Measurements from ENCODE around the gene SLC22A1.
"Not testable (repeated sequence)": the region's sequence is repeated elsewhere in the genome, so short reads cannot be mapped to it uniquely, and the experiment has no call there.

Gene SLC22A1

DNA sequence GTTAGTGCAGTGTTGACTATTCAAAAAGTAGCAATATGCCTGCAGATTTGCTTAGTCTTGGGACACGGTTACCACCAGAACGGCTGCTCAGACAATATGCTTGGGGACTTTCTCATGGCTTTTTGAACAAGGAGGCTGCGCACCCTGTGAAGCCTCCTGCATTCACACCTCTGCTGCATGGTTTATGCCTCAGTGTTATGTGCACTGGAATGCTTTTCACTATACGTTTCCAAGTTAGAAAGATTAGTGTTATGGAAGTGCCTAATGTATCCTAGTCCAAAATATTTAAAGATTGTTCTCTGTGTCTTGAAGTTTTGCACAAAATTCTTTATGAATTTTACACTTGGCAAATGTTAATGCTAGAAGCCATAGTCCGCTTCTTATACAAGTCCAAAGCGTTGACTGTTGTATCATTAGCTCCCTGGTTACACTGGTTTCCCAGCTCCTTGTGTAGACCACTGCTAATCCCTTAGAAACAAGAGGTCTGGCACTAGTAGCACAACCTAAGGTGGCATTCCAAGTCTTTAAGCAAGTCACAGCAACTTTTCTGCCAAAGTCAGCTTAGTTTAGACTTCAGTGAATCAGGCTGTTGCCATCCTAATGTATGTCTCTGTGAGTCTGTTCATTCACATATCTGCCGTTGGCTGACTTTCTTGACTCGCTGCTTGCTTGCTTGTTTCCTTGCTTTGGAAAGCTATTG, 26.3 kb upstream of the SLC22A1 start:
- DNase-seq = no peak

- DNase-seq = peak; percentile 75
These were observed 20.1 kb upstream of the SLC22A1 start for GRCh38 chr6:160101277-160102205.

GRCh38 chr6:160102399-160102798, 19.2 kb upstream of the SLC22A1 start:
- no peak for DNase-seq

DNA sequence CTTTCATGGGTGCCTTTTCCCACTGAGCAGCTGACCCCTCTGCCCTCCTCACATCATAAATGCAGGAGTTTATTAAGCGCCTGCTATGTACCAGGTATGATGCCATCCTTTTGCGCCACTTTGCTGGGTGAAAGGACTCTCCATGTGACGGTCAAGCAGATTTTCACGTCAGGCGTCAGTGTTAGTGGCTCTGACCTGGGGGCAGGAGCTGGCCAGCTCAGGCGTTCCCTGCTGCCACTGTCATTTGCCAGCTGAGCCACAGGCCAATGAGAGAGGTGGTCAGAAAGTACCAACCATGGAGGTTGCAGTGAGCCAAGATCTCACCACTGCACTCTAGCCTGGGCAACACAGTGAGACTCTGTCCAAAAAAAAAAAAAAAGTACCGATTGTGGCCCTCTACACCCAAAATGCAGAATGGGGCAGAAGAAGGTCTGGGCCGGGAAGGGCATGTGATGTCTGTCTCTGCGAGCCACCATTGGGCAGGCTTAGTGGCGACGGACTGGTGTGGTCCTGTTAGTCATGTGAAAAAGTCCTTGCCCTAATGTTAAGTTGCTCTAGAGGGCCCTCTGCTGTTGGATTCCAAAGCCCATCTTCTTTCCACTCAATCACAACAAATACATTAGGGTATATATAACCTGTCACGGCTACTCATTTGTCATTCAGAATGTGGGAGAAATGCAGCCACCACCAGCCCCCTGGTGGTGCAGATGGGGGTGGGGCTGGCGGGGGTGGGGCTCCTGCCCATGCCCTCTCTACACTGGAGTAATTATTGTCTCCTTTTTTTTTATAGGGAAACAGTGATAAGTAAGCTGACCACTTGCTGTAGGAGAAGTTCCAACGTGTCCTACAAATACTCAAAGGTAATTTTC, 18.4 kb upstream of the SLC22A1 start:
- no peak for DNase-seq

- DNase-seq = no peak
These were observed 17.9 kb upstream of the SLC22A1 start for GRCh38 chr6:160103825-160104100.

DNA sequence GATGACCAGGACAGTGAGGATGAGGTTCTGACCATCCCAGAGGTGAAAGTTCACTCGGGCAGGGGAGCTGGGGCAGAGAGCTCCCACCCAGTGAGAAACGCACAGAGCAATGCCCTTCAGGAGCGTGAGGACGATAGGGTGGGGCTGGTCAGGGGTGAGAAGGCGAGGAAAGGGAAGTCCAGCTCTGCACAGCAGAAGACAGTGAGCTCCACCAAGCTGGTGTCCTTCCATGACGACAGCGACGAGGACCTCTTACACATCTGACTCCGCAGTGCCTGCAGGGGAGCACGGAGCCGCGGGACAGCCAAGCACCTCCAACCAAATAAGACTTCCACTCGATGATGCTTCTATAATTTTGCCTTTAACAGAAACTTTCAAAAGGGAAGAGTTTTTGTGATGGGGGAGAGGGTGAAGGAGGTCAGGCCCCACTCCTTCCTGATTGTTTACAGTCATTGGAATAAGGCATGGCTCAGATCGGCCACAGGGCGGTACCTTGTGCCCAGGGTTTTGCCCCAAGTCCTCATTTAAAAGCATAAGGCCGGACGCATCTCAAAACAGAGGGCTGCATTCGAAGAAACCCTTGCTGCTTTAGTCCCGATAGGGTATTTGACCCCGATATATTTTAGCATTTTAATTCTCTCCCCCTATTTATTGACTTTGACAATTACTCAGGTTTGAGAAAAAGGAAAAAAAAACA, 16.6 kb upstream of the SLC22A1 start:
- no peak for DNase-seq

DNA sequence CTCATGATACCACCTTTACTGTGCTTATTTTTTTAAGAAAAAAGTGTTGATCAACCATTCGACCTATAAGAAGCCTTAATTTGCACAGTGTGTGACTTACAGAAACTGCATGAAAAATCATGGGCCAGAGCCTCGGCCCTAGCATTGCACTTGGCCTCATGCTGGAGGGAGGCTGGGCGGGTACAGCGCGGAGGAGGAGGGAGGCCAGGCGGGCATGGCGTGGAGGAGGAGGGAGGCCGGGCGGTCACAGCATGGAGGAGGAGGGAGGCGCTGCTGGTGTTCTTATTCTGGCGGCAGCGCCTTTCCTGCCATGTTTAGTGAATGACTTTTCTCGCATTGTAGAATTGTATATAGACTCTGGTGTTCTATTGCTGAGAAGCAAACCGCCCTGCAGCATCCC, 15.6 kb upstream of the SLC22A1 start:
- DNase-seq = no peak

DNA sequence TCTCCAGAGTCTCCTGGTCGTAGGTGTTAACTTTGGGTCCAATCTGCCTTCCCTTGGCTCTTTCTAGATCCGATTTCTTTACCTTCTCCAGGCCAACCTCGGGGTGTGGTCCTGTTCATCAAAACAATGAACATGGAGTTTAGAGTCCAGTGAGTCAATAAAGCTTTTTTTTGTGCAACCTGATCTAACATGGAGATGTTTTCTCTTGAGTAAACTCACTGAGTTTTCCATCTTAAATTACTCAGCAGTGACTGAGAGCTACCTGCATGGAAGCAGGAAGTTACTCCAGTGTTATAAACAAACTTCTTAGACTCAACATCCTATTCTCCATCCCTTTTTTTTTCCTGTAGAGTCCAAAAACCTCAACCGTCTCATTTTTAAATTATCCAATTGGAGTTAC, 14.9 kb upstream of the SLC22A1 start:
- no peak for DNase-seq

GRCh38 chr6:160108077-160108476, 13.5 kb upstream of the SLC22A1 start:
- no peak for DNase-seq

DNA sequence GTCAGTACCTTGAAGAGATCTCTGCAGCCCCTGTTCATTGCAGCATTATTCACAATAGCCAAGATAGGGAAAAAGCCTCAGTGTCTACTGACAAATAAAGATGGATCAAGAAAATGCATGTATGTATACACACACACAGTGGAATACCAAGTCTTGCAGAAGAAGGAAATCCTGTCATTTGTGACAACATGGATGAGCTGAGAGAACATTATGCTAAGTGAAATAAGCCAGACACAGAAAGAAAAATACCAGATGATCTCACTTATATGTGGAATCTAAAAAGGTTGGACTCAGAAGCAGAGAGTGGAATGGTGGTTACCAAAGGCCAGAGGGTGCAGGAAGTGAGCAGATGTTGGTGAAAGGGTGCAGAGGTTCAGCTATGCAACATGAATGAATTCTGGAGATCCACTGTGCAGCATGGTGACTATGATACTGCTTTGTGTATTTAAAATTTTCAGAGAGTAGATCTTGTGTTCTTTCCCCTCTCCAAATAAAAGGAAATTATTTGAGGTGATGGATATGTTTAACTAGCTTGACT, 11.0 kb upstream of the SLC22A1 start:
- no peak for DNase-seq

DNA sequence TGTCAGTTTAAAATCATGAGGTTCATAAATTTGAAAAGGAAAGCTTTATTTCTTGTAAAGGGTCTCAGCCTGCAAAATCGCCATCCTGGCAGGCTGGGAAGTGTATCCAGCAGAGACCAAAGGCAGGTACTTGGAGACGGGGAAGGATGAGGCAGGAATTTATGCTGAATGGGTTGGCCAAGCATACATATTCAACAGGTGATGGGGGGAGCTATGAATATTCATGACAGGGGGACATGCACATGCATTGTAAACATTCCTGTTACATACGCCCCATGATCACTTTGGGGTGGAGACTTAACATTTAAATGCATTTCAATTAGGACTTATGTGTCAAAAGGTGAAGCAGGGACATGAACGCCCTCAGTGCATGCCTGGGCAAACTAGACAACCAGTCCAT, 9.8 kb upstream of the SLC22A1 start:
- DNase-seq = no peak

DNA sequence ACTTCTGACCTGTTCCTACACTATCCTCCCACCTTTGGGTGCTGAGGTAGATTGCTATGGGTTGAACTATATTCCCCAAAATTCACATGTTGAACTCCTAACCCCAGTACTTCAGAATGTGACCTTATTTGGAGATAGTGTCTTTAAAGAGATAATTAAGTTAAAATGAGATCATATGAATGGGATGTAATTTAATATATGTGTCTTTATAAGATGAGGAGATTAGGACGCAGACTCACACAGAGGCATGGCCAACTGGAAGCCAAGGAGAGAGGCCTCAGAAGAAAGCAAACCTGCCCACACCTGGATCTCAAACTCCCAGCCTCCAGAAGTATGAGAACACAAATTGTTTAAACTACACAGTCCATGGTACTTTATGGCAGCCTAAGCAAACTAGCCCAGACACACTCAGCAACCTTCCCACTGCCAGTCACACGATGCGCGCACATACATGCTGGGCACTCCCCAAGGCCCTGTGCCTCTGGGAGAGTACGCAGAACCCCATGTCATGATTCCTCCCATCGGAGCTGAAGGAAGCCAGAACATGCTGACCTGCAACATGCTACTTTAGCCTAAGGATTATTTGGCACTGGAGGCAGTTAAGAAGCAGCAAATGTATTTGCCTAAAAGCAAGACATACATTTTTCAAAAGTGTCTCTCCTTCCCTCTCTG, 8.9 kb upstream of the SLC22A1 start:
- DNase-seq = no peak

DNA sequence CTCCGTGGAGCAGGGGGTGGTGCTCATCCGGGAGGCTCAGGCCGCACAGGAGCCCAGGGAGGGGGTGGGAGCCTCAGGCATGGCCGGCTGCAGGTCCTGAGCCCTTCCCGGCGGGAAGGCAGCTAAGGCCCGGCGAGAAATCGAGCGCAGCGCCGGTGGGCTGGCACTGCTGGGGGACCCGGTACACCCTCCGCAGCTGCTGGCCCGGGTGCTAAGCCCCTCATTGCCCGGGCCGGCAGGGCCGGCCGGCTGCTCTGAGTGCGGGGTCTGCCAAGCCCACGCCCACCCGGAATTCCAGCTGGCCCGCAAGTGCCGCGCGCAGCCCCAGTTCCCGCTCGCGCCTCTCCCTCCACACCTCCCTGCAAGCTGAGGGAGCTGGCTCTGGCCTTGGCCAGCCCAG, 7.1 kb upstream of the SLC22A1 start:
- DNase-seq = not testable (repeated sequence)

DNA sequence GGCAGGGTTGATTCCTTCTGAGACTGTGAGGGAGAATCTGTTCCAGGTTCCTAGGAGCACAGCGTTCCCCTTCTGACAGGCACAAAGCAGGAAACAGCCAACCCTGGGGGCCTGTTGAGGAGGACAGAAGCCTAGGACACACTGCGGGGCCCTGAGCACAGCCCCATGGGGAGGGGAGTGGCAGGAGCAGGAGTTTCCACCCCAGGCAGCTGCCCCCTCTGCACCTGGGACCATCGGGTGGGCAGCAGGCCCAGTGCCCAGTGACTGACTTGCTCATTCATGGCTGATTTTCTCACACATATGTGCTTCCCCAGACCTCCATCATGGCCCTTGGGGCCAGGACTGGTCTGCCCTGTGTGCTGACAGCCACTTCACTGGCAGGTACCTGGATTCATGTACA, 6.2 kb upstream of the SLC22A1 start:
- no peak for DNase-seq

GRCh38 chr6:160116411-160116810, 5.2 kb upstream of the SLC22A1 start:
- no peak for DNase-seq

GRCh38 chr6:160117137-160117536, 4.5 kb upstream of the SLC22A1 start:
- DNase-seq = no peak

DNA sequence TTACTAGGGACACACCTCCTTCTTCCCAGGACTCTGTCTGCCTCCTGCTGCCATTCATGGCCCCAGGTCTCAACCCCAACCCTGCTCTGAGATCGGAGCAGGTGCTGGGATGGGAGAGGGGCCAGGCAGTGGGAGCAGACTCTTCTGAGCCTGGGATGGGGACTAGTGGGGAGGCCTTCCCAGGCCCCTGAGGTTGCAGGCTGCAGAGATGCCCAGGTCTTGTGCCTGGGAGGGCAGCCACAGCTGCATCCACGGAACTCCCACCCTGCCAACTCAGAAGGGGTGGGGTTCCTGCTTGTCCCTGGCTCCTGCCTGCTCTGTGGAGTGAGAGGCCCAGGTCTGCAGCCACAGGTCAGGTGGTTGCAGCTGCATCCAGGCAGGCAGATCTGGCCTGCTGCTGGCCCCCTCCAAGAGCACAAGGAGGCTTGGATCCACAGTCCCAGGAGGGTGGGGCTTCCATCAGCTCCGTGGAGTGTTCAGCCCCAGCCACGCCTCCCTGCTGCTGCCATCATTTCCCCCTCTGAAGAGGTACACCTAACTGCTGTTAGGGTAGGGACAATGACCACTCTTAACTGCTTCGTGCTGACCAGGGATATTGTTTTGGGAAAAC, 2.9 kb upstream of the SLC22A1 start:
- DNase-seq = no peak

- DNase-seq = no peak
These were observed 1.5 kb upstream of the SLC22A1 start for GRCh38 chr6:160120087-160120486.

- no peak for DNase-seq
These were observed 366 bp downstream of the SLC22A1 start for GRCh38 chr6:160121981-160122380.

DNA sequence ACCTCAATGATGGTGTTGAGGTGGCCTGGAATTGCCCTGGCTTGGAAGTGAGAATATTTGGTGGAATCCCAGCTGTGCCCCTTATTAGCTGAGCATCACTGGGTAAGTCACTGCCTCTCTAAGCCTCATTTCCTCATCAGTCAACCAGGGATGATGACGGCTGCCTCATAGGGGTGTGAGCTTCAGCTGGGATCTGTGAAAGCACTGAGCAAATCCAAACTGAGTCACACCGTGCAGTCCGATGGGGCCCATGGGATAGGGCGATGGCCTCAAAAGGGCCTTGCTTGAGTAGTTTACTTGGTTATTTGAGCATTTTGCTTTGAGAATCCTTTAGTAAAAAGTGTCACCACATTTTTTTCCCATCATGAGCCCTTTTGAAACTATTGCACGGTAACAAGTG, 1.1 kb downstream of the SLC22A1 start:
- DNase-seq = no peak

DNA sequence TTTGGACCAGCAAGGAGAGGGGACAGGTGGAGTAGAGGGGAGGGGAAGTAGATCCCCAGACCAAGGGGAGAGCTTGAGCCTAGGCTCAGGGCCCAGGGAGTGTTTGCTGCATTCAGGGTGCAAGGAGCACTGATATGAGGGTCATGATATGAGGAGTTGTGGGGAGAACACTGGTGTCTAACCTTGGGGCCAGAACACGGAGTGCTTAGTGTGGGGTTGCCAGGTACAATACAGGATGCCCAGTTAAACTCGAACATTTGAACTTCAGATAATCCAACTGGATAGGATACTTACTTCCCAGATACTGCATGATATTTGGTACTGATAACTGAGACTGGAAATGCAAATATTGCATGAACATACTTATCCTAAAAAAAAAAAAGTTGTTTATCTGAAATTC, 2.4 kb downstream of the SLC22A1 start:
- DNase-seq = no peak

DNA sequence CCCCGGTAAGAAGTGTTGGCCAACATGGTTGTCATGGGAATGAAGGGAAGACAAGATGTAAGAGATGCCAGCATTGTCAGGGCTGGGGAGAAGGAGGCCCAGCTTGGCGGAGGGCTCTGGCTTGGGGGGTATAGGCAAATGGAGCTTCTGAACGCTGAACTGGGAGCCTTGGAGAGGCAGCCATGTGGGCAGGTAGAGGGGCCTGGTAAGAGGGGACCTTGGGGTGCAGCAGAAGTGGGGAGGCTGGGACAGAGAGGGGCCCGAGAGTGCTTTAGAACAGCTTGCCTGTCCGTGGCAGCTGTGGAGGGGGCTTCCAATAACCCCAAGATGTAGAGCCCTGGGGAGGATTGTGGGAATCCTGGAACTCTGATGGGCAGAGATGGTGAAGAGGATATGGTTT, 3.0 kb downstream of the SLC22A1 start:
- DNase-seq = no peak
